MM.1S (cell line): ENCODE results near the gene ATP2B1.

Experiments
- DNase-seq: peaks from one replicate; pipeline ENCODE4 v3.0.0-alpha.2; 2015
- H2AFZ ChIP-seq: fragments of 300-600 bp; sonication (generic); 2 replicates; pipeline ENCODE4 v1.6.0; 2016; ENCODE audit warnings: antibody characterized with exemption, low read length
- H3F3A ChIP-seq: fragments of 300-600 bp; sonication (generic); 2 replicates; pipeline ENCODE4 v1.6.1; 2016; ENCODE audit warnings: mild to moderate bottlenecking, antibody characterized with exemption, low read length, moderate library complexity, mixed read lengths; ENCODE audit not compliant: insufficient read depth
- H3K27ac ChIP-seq: fragments of 300-600 bp; sonication (generic); 2 replicates; pipeline ENCODE4 v1.5.1; 2016; ENCODE audit warnings: mild to moderate bottlenecking, low read length
- H3K27me3 ChIP-seq: fragments of 300-600 bp; sonication (generic); replicated peaks from 2 replicates; pipeline ENCODE4 v1.6.0; 2016; ENCODE audit warnings: low read length; ENCODE audit not compliant: insufficient read depth
- H3K36me3 ChIP-seq: fragments of 300-600 bp; sonication (generic); replicated peaks from 2 replicates; pipeline ENCODE4 v1.6.1; 2016; ENCODE audit warnings: mild to moderate bottlenecking, low read length, mixed read lengths; ENCODE audit not compliant: insufficient read depth
- H3K4me1 ChIP-seq: fragments of 300-600 bp; sonication (generic); 2 replicates; pipeline ENCODE4 v1.6.1; 2016; ENCODE audit warnings: low read length, mixed read lengths
- H3K4me2 ChIP-seq: fragments of 300-600 bp; sonication (generic); 2 replicates; pipeline ENCODE4 v1.6.0; 2016; ENCODE audit warnings: low read depth, low read length
- H3K4me3 ChIP-seq: fragments of 300-600 bp; sonication (generic); 2 replicates; pipeline ENCODE4 v1.5.1; 2016; ENCODE audit warnings: low read length, mixed read lengths
- H3K79me2 ChIP-seq: fragments of 300-600 bp; sonication (generic); 2 replicates; pipeline ENCODE4 v1.6.1; 2016; ENCODE audit warnings: mixed run types, low read length, mixed read lengths
- H3K9ac ChIP-seq: fragments of 300-600 bp; sonication (generic); 2 replicates; pipeline ENCODE4 v1.6.1; 2016; ENCODE audit warnings: low read length, mixed read lengths
- H3K9me2 ChIP-seq: fragments of 300-600 bp; sonication (generic); replicated peaks from 2 replicates; pipeline ENCODE4 v1.6.1; 2016; ENCODE audit warnings: mild to moderate bottlenecking, low read length, mixed read lengths; ENCODE audit not compliant: insufficient read depth
- H3K9me3 ChIP-seq: fragments of 300-600 bp; sonication (generic); replicated peaks from 2 replicates; pipeline ENCODE4 v1.6.1; 2016; ENCODE audit warnings: mild to moderate bottlenecking, low read length, mixed read lengths; ENCODE audit not compliant: insufficient read depth
- H4K20me1 ChIP-seq: fragments of 300-600 bp; sonication (generic); 2 replicates; pipeline ENCODE4 v1.6.1; 2016; ENCODE audit warnings: mild to moderate bottlenecking, low read length, moderate library complexity, mixed read lengths; ENCODE audit not compliant: insufficient read depth
- EZH2 ChIP-seq: fragments of 300-600 bp; sonication (generic); optimal IDR thresholded peaks from 2 replicates; pipeline ENCODE3; 2017; ENCODE audit warnings: low read depth, mild to moderate bottlenecking, antibody characterized with exemption, low read length, mixed read lengths
- EZH2phosphoT487 ChIP-seq: fragments of 300-600 bp; sonication (generic); IDR thresholded peaks from 2 replicates; pipeline ENCODE4 v1.6.1; 2018; ENCODE audit warnings: antibody characterized with exemption, low read length
- TF ChIP-seq, protein P1 (sequence below): fragments of 300-600 bp; sonication (generic); IDR thresholded peaks from 2 replicates; pipeline ENCODE4 v1.5.1; 2016; ENCODE audit warnings: antibody characterized with exemption, low read length, mixed read lengths

The ATP2B1 gene

DNA sequence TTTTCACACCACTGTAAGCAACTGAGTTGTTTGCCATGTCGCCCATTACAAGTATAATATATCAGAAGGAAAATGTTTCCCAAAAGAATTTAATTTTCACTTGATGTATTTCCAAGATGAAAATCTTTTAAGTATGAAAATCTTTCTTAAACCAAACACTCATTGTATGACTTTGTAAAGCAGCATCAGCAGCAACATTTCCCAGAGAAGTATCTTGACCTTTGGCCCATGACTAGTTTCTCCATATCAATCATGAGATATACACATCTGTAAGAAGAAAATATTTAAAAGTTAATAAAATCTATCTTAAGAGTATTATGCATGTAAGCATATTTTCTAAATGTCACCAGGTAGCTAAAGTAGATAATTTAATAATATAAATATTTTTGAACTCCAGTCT, 52.8 kb downstream of the ATP2B1 start:
- no peaks in the 10 kb centered on the region for H3F3A ChIP-seq
- no peak overlapping the region for H3K27ac ChIP-seq
- no peak overlapping the region for H2AFZ ChIP-seq
- H3K9ac ChIP-seq, result no peak overlapping the region
- H3K79me2 ChIP-seq, result peaks cover 12% of the 10 kb centered on the region; the same call in 1 of the 2 replicates
- TF ChIP-seq EZH2phosphoT487, result no peak
- TF ChIP-seq, protein P1, sequence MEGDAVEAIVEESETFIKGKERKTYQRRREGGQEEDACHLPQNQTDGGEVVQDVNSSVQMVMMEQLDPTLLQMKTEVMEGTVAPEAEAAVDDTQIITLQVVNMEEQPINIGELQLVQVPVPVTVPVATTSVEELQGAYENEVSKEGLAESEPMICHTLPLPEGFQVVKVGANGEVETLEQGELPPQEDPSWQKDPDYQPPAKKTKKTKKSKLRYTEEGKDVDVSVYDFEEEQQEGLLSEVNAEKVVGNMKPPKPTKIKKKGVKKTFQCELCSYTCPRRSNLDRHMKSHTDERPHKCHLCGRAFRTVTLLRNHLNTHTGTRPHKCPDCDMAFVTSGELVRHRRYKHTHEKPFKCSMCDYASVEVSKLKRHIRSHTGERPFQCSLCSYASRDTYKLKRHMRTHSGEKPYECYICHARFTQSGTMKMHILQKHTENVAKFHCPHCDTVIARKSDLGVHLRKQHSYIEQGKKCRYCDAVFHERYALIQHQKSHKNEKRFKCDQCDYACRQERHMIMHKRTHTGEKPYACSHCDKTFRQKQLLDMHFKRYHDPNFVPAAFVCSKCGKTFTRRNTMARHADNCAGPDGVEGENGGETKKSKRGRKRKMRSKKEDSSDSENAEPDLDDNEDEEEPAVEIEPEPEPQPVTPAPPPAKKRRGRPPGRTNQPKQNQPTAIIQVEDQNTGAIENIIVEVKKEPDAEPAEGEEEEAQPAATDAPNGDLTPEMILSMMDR, result no peak
- no peak for TF ChIP-seq EZH2
- no peaks in the 10 kb centered on the region for H4K20me1 ChIP-seq
- no peaks in the 10 kb centered on the region for H3K9me3 ChIP-seq
- H3K4me2 ChIP-seq, result no peak overlapping the region
- no peaks in the 10 kb centered on the region for H3K9me2 ChIP-seq
- no peak overlapping the region for H3K4me3 ChIP-seq
- H3K36me3 ChIP-seq, result no peaks in the 10 kb centered on the region
- DNase-seq, result no peak
- no peaks in the 10 kb centered on the region for H3K27me3 ChIP-seq
- H3K4me1 ChIP-seq, result no peaks in the 10 kb centered on the region

DNA sequence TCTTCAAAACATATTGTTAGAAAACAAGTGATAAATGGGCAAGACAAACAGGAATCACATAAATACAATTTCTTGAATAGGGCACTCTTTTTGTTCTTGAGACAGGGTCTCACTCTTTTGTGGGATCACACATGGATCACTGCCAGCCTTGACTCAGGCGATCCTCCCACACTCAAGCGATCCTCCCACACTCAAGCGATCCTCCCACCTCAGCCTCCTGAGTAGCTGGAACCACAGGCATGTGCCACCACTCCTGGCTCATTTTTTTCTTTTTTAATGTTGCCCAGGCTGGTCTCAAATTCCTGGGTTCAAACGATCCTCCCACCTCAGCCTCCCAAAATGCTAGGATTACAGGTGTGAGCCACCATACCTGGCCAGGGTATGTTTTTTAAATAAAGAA, 57.4 kb downstream of the ATP2B1 start:
- 0 out of 2 replicates have a peak, but pooled peaks cover 3% of the 10 kb centered on the region for H3K79me2 ChIP-seq

DNA sequence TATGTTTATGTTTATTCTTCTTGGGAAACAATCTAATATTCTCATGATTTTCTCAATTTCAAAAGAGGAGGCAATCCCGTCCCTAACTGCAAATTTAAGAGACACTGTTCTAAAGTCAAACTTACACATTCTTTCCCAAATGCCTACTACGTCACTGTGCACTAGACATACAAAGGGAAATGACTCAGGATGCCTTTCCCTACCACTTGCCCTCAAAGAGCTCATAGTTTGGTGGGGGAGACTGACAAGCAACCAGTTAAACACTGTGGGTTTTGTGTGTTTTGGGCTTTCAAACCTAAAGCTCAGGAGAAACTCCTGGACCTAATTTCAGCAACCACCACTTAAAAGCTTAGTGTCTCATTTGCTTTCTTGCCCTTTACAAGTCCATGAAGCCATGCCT, 58.4 kb downstream of the ATP2B1 start:
- no peaks in the 10 kb centered on the region for H3K27me3 ChIP-seq
- no peaks in the 10 kb centered on the region for H3K36me3 ChIP-seq
- no peaks in the 10 kb centered on the region for H4K20me1 ChIP-seq
- H2AFZ ChIP-seq, result no peak overlapping the region
- TF ChIP-seq EZH2 (no peak), EZH2phosphoT487 (no peak)
- TF ChIP-seq, protein P1, result no peak
- no peaks in the 10 kb centered on the region for H3K9me3 ChIP-seq
- no peak overlapping the region for H3K4me2 ChIP-seq
- no peak overlapping the region for H3K27ac ChIP-seq
- H3F3A ChIP-seq, result no peaks in the 10 kb centered on the region
- H3K4me1 ChIP-seq, result no peaks in the 10 kb centered on the region
- no peak overlapping the region for H3K4me3 ChIP-seq
- H3K9me2 ChIP-seq, result no peaks in the 10 kb centered on the region
- 0 out of 2 replicates have a peak, but pooled peaks cover 3% of the 10 kb centered on the region for H3K79me2 ChIP-seq
- no peak overlapping the region for H3K9ac ChIP-seq
- no peak for DNase-seq

More for the DNA sequence above, 57.4 kb downstream of the ATP2B1 start:
- no peaks in the 10 kb centered on the region for H3K36me3 ChIP-seq
- H3K27ac ChIP-seq, result no peak overlapping the region
- H3K4me3 ChIP-seq, result no peak overlapping the region
- no peak overlapping the region for H2AFZ ChIP-seq
- H3K9me2 ChIP-seq, result no peaks in the 10 kb centered on the region
- TF ChIP-seq EZH2, result no peak
- TF ChIP-seq EZH2phosphoT487, result no peak
- TF ChIP-seq, protein P1, result no peak
- no peaks in the 10 kb centered on the region for H3F3A ChIP-seq
- H3K4me2 ChIP-seq, result no peak overlapping the region
- H3K27me3 ChIP-seq, result no peaks in the 10 kb centered on the region
- H3K9me3 ChIP-seq, result no peaks in the 10 kb centered on the region
- no peak for DNase-seq
- H3K4me1 ChIP-seq, result no peaks in the 10 kb centered on the region
- H3K9ac ChIP-seq, result no peak overlapping the region
- H4K20me1 ChIP-seq, result no peaks in the 10 kb centered on the region
